ENCODE measurements around the gene ZNF157.
A peak's percentile ranks its signal among the peaks of the same experiment; 100 is the strongest.
"Not testable (repeated sequence)": the region's sequence is repeated elsewhere in the genome, so short reads cannot be mapped to it uniquely, and the experiment has no call there.

ZNF157 gene

GRCh38 chrX:47370278-47370677, at the start of gene ZNF157:
Gene ZNF157, plus strand, starts transcription at chrX:47370578. Its CDS starts 91 bp downstream, at chrX:47370669.
- DNase-seq (ENCODE audit: low read depth, low spot score), result no peak
- no peak for TF ChIP-seq CTCF (IDR thresholded peaks at IDR 0.05; ENCODE audit: insufficient read depth, low read length, missing control alignments)
- CTCF ChIA-PET, result interaction anchor here (1.2 to 1.4 kb wide), 2 partner anchors 14 to 16 kb away, joined by 4 to 9 read pairs; no protein-coding TSS in a partner anchor
- no peak within 1 kb of the TSS for H3K4me3 ChIP-seq (ENCODE audit: low read depth, low read length)
- POLR2A ChIA-PET, result no interaction called here

- ChIA-PET POLR2A (no interaction called here), CTCF (interaction anchor here (1.0 to 3.8 kb wide), 2 partner anchors 9 to 11 kb away, joined by 3 to 14 read pairs; no protein-coding TSS in a partner anchor)
- no peak for DNase-seq (ENCODE audit: low read depth, low spot score)
- no peak for TF ChIP-seq CTCF (IDR thresholded peaks at IDR 0.05; ENCODE audit: insufficient read depth, low read length, missing control alignments)
- no peak overlapping the region for H3K4me3 ChIP-seq (ENCODE audit: low read depth, low read length)
These were observed 49.0 kb upstream of the ZNF157 start for GRCh38 chrX:47321386-47321785.

- CTCF ChIA-PET, result interaction anchor here (1.0 to 3.8 kb wide), 2 partner anchors 9 to 12 kb away, joined by 3 to 14 read pairs; no protein-coding TSS in a partner anchor
- no peak for DNase-seq (ENCODE audit: low read depth, low spot score)
- no peak for TF ChIP-seq CTCF (IDR thresholded peaks at IDR 0.05; ENCODE audit: insufficient read depth, low read length, missing control alignments)
- POLR2A ChIA-PET, result no interaction called here
- no peak overlapping the region for H3K4me3 ChIP-seq (ENCODE audit: low read depth, low read length)
These were observed 48.5 kb upstream of the ZNF157 start for GRCh38 chrX:47321823-47322371.

- POLR2A ChIA-PET, result no interaction called here
- DNase-seq (ENCODE audit: low read depth, low spot score), result no peak
- no peak overlapping the region for H3K4me3 ChIP-seq (ENCODE audit: low read depth, low read length)
- TF ChIP-seq CTCF (IDR thresholded peaks at IDR 0.05; ENCODE audit: insufficient read depth, low read length, missing control alignments), result no peak
- CTCF ChIA-PET, result no interaction called here
These were observed 42.5 kb upstream of the ZNF157 start for GRCh38 chrX:47327902-47328301.

GRCh38 chrX:47332729-47333128, 37.6 kb upstream of the ZNF157 start:
- CTCF ChIA-PET; DNase-seq (ENCODE audit: low read depth, low spot score); POLR2A ChIA-PET; H3K4me3 ChIP-seq (ENCODE audit: low read depth, low read length): not testable (repeated sequence)

GRCh38 chrX:47351706-47352105, 18.7 kb upstream of the ZNF157 start:
- no peak overlapping the region for H3K4me3 ChIP-seq (ENCODE audit: low read depth, low read length)
- POLR2A ChIA-PET, result no interaction called here
- no peak for TF ChIP-seq CTCF (IDR thresholded peaks at IDR 0.05; ENCODE audit: insufficient read depth, low read length, missing control alignments)
- peak; percentile 1 for DNase-seq (ENCODE audit: low read depth, low spot score)
- CTCF ChIA-PET, result no interaction called here

- TF ChIP-seq CTCF (IDR thresholded peaks at IDR 0.05; ENCODE audit: insufficient read depth, low read length, missing control alignments), result no peak
- no peak for DNase-seq (ENCODE audit: low read depth, low spot score)
- ChIA-PET POLR2A (no interaction called here), CTCF (no interaction called here)
- H3K4me3 ChIP-seq (ENCODE audit: low read depth, low read length), result no peak overlapping the region
These were observed 11.9 kb upstream of the ZNF157 start for GRCh38 chrX:47358387-47359065.

Measured in AG04449 (cell line).